CD4-positive, alpha-beta T cell treated with Interleukin-2 at 100 ng/mL for 4 hours (primary cell): ENCODE data around the gene SLC16A9.
"Not testable (repeated sequence)": the region's sequence is repeated elsewhere in the genome, so short reads cannot be mapped to it uniquely, and the experiment has no call there.

Source experiments
- DNase-seq: peaks from one replicate; pipeline ENCODE4 v3.0.0-alpha.2; 2020; ENCODE audit warnings: low spot score

Gene SLC16A9

DNA sequence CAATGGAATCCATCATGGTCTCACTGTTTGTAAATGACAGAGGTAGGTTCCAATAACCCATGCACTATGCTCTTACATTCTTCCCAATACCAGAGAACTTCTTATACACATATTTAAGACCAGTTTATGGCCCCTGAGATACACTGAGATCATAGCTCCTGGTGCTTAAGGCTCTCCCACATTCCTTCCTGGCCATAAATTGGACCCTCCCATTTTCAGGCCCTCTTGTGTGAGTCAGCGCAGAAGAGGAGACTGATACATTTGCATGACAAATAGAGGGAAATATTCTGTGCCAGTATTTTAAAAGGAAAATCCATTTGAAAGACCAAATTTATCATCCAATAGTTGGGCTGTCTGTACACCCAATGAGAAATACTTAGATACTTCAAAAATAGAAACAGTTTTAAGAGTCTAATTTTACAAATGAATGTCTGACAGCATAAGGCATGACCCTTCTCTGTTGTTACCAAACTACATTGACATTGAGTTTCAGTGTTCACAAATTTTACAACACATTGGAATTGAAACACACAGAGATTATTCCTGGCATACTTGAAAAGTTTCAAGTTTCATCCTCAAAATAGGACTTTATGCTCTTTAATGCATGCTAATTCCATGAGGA lies 35.3 kb downstream of the SLC16A9 start:
- DNase-seq = no peak

- no peak for DNase-seq
Observed at GRCh38 chr10:59672150-59672875, 37.3 kb downstream of the SLC16A9 start.

DNA sequence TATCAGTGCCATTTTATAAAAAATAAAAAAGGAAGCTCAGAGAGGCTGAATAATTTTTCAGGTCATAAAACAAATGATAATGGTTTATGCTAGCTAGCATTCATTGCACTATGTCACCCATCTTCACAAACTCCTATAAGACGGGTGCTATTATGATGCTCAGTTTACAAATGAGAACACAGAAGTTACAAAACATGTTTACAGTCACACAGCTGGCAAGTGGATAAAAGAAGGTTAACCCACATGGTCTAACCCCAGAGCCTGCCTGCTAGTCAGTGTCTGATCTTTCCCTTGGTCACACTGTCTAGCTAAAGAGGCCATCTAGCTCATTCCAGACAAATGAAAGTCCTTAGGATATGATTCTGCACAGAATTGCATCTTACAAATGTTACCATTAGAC lies 39.4 kb downstream of the SLC16A9 start:
- DNase-seq = no peak

DNA sequence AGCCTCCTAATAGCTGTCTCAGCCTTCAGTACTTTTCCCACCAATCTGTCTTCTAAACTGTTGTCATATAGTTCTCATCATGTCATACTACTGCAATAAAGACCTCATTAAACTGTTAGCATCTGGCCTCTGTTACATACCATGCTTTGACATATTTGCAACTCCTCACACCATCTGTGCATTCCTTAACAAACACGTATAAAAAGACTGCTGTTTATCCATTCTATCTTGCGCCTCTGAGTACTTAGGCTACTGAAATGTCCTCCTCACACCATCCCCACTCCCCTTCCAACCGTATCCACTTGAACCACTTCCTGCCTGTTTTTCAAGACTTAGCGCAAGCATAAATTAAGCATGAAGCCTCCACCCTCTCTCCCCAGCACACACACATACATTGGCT lies 41.6 kb downstream of the SLC16A9 start:
- DNase-seq = no peak

DNA sequence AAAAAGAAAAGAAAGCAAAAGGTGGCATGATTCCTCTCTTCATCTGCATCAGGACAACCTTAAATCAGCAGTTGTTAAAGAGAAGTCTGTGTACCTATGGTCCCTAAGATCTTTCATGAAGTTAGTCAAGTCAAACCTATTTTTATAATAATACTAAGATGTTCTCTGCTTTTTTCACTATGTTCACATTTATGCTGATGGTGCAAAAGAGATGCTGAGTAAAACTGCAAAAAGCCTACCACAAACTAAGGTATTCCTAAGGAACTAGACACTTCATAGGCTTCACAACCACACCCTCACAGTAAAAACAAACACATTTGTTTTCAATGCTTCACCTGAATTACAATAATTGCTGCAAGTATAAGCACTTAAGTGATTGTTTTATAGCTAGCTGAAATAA lies 43.3 kb downstream of the SLC16A9 start:
- no peak for DNase-seq

GRCh38 chr10:59663213-59663612 lies 46.4 kb downstream of the SLC16A9 start:
- DNase-seq = not testable (repeated sequence)

GRCh38 chr10:59657724-59658123 lies 51.9 kb downstream of the SLC16A9 start:
- no peak for DNase-seq

GRCh38 chr10:59655309-59655708 lies 54.3 kb downstream of the SLC16A9 start:
- no peak for DNase-seq

DNA sequence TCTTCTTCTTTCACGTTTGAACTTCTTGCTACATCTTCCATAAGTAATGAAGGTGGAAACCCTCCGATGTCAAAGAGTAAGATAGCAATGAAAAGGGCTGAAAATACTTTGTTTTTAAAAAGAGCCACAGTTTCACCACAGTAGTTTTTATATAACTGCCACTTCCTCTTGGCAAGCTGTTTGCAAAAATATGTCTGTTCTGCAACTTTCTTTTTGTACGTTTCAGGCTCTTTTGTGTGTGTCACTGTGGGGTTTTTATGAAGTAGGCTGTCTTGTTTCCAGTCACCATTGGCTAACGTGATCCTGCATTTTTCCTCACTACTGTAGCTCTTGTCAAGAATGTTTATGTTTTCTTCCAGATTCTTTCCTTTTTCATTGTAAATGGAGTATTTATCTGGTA lies 55.6 kb downstream of the SLC16A9 start:
- DNase-seq = no peak

DNA sequence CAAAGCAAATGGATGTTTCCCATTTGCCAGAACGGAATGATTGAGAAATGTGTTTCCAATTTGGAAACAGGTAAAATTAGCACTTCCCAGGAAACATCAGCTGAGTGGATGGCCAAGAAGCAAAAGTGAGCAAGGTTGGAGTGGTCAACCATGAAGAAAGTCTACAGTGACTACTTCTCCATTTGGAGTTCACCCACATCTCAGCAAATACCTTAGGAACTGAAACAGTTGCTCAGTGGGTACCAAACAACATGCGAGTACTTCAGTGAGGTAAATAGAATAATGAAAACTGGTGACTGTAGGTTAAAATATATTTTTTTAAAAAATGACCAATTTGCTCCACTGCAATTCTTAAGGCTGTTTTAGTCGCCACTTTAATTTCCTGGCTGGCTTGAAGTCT lies 57.7 kb downstream of the SLC16A9 start:
- DNase-seq = no peak

- DNase-seq = no peak
Observed at GRCh38 chr10:59649606-59650346, 59.9 kb downstream of the SLC16A9 start.

- DNase-seq = no peak
Observed at GRCh38 chr10:59648711-59649201, 60.9 kb downstream of the SLC16A9 start.

GRCh38 chr10:59644841-59645240 lies 64.8 kb downstream of the SLC16A9 start:
- no peak for DNase-seq

DNA sequence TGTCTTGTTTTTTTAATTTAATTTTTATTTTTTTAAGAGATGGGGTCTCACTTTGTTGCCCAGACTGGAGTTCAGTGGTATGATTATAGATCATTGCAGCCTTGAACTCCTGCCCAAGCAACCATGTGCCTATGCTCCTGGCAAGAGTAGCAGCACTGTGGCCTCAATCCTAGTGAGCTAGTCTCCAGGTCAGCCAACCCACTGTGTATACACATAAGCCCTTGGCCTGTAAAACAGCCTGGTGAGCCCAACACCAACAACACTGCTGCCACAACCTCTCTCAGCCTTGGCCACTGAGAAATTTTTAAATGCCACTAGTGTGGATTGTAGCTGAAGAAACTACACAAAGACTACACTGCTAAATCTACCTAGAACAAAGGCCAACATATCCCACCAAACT lies 68.0 kb downstream of the SLC16A9 start:
- DNase-seq = not testable (repeated sequence)

- DNase-seq = no peak
Observed at GRCh38 chr10:59635502-59636290, 74.0 kb downstream of the SLC16A9 start.

DNA sequence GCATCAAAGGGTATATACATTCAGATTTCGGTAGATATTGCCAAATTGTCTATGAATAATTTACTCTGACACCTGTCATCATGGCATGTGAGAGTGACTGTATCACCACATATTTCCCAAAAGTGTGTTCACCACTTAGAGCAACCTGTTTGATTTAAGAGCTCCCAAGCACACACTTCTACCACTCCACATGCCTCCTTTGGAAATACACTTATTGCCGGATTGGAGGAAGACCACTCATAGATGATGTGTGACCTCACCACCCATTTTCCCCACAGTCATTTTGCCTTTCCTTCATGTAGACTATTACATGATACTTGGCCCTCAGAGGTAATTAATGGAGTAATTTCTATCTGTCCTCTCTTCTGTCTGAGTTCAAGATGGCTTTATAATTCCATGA lies 75.5 kb downstream of the SLC16A9 start:
- no peak for DNase-seq

- DNase-seq = no peak
Observed at GRCh38 chr10:59633063-59633462, 76.6 kb downstream of the SLC16A9 start.

DNA sequence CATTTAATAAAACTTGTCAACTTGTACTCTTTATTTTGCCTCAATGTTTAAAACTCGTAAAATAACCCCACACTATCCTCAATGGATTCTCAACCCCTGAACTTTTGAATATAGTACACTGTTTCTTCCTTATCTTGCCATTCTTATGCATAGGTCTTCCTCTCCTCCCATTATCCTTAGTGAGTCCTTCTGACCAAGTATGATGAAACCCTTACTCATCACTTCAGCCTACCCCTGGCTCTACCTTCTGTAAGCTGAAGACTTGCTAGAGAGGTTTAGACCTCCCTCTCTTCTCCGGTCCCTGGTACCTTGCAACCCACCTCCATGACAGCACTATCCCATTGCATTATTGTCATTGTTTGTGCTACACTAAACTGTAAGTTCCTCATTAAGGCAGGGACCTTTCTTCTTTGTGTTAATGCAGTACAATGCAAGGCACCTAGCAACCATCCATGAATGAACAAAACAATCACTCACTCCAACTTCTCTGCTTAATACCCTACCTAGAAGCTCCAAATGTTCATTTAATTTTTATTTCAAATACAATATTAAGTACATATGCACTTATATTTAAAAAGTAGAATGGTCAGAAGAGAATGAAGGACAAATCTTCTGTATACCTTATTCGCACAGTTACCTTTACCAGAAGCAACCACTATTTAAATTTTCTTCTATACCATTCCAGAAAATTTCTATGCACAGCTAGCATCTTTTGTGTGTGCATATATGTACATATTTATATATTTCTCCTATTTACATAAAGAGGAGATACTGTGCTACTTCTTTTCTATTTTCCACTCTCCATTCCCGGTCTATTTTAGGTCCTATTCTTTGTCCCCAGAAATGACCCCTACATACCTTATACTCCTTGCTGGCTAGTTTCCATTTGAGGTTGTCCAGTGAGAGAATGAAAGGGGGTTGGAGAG lies 77.5 kb downstream of the SLC16A9 start:
- DNase-seq = no peak

- no peak for DNase-seq
Observed at GRCh38 chr10:59631237-59631636, 78.4 kb downstream of the SLC16A9 start.

DNA sequence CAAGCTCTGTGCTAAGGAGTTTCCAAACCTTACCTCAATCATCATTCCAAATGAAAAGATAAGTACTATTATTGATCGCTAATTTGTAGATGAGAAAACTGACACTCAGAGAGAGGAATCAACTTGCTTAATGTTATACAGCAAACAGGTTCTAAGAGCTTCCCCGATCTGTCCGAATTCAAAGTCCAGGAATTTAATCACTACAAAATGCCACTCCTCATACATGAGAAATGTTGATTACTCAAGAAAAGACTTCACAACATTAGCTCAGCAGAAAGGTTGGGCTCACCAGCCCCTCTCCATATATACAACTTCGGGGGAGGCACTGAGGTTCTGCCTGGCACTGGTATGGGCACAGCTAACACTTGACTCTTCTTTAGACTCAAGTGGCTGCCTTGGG lies 80.7 kb downstream of the SLC16A9 start:
- DNase-seq = no peak

DNA sequence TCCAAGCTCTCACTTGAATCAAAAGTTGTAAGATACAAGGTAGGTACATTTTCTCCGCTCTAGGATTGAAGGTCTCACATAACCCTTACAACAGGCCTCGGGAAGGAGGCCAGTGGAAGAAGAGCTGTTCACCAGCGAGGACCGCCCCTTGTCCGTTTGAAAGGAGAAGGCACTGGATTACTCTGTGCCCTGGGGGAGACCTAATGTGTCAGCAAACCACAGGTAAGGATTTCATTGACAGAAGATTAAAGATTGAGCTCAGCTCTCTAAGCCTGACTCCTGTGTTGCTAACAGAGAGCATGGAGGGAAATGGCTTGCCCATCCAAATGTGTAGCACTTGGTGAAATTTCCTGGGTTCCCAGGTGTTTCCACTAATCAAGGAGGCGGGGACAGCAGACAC lies 81.2 kb downstream of the SLC16A9 start:
- DNase-seq = no peak
